ENCODE data around the gene TAAR1. TPM values are rescaled to one million over a fixed set of nuclear protein-coding genes. Genes with fewer than 3 reads are reported as not detected.

TAAR1 gene
- total RNA-seq, 1 experiment from 2014 or later: not detected

GRCh38 chr6:132611616-132612015 is 47.4 kb downstream of the TAAR1 start (continued):
- TF ChIP-seq, protein P1, sequence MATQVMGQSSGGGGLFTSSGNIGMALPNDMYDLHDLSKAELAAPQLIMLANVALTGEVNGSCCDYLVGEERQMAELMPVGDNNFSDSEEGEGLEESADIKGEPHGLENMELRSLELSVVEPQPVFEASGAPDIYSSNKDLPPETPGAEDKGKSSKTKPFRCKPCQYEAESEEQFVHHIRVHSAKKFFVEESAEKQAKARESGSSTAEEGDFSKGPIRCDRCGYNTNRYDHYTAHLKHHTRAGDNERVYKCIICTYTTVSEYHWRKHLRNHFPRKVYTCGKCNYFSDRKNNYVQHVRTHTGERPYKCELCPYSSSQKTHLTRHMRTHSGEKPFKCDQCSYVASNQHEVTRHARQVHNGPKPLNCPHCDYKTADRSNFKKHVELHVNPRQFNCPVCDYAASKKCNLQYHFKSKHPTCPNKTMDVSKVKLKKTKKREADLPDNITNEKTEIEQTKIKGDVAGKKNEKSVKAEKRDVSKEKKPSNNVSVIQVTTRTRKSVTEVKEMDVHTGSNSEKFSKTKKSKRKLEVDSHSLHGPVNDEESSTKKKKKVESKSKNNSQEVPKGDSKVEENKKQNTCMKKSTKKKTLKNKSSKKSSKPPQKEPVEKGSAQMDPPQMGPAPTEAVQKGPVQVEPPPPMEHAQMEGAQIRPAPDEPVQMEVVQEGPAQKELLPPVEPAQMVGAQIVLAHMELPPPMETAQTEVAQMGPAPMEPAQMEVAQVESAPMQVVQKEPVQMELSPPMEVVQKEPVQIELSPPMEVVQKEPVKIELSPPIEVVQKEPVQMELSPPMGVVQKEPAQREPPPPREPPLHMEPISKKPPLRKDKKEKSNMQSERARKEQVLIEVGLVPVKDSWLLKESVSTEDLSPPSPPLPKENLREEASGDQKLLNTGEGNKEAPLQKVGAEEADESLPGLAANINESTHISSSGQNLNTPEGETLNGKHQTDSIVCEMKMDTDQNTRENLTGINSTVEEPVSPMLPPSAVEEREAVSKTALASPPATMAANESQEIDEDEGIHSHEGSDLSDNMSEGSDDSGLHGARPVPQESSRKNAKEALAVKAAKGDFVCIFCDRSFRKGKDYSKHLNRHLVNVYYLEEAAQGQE (IDR thresholded peaks at IDR 0.05; ENCODE audit: low read depth): no peak
- no peak for TF ChIP-seq EGR1 (IDR thresholded peaks at IDR 0.05; ENCODE audit: low read depth)
- no peak for TF ChIP-seq CBX3 (IDR thresholded peaks at IDR 0.05; ENCODE audit: low read depth)
- TF ChIP-seq ELF1 (IDR thresholded peaks at IDR 0.05; ENCODE audit: borderline replicate concordance, low read depth): no peak
- no peak for TF ChIP-seq POLR2A (IDR thresholded peaks at IDR 0.05; ENCODE audit: borderline replicate concordance, extremely low read depth, insufficient read depth, insufficient read length)
- no peak for TF ChIP-seq SIN3A (IDR thresholded peaks at IDR 0.05; ENCODE audit: low read depth)
- TF ChIP-seq, protein P2, sequence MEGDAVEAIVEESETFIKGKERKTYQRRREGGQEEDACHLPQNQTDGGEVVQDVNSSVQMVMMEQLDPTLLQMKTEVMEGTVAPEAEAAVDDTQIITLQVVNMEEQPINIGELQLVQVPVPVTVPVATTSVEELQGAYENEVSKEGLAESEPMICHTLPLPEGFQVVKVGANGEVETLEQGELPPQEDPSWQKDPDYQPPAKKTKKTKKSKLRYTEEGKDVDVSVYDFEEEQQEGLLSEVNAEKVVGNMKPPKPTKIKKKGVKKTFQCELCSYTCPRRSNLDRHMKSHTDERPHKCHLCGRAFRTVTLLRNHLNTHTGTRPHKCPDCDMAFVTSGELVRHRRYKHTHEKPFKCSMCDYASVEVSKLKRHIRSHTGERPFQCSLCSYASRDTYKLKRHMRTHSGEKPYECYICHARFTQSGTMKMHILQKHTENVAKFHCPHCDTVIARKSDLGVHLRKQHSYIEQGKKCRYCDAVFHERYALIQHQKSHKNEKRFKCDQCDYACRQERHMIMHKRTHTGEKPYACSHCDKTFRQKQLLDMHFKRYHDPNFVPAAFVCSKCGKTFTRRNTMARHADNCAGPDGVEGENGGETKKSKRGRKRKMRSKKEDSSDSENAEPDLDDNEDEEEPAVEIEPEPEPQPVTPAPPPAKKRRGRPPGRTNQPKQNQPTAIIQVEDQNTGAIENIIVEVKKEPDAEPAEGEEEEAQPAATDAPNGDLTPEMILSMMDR (IDR thresholded peaks at IDR 0.05 in 2 of 3, conservative IDR thresholded peaks at IDR 0.05 in 1 of 3; ENCODE audit: borderline replicate concordance in 1 of 3, insufficient read depth in 1 of 3, low read depth in 2 of 3, low read length in 2 of 3): no peak

GRCh38 chr6:132607544-132608233 is 51.3 kb downstream of the TAAR1 start:
- no TSS peak for BruUV-seq (replicated peaks)
- no peak for DNase-seq (ENCODE audit: low read depth, low spot score)
- Histone ChIP-seq H3K9ac (ENCODE audit: low read length) (no peak overlapping the region), H3K4me3 (replicated peaks in 1 of 2; ENCODE audit: low read depth in 1 of 2, low read length in 2 of 2) (no peak overlapping the region), H2AFZ (ENCODE audit: low read depth, low read length, poor library complexity, severe bottlenecking) (no peak overlapping the region), H3K4me2 (ENCODE audit: low read length) (no peak overlapping the region), H3K27me3 (ENCODE audit: insufficient read depth, low read length) (no peaks in the 10 kb centered on the region), H3K27ac (ENCODE audit: low read depth, low read length) (no peak overlapping the region), H3K36me3 (ENCODE audit: control insufficient read depth in 1 of 2, insufficient read depth in 2 of 2, low read length in 2 of 2) (no peaks in the 10 kb centered on the region), H3K9me2 (ENCODE audit: insufficient read depth) (no peaks in the 10 kb centered on the region), H4K20me1 (ENCODE audit: insufficient read depth) (no peaks in the 10 kb centered on the region), H3K4me1 (ENCODE audit: control insufficient read depth in 1 of 2, insufficient read depth in 2 of 2, low read length in 2 of 2) (no peaks in the 10 kb centered on the region), H3K9me3 (ENCODE audit: control insufficient read depth in 1 of 2, insufficient read depth in 1 of 2, low read depth in 1 of 2, low read length in 2 of 2) (no peaks in the 10 kb centered on the region), H3K79me2 (ENCODE audit: insufficient read depth, low read length) (no peaks in the 10 kb centered on the region)
- RAD21 ChIA-PET (ENCODE audit: low non-redundant PET in 1 of 2, low total read pairs in 2 of 2, uncharacterized antibody in 2 of 2, unreplicated experiment in 2 of 2): no interaction called here
- no peak for ATAC-seq
- intact Hi-C loops (cut with micrococcal nuclease): no loop called here
- POLR2A ChIA-PET: no interaction called here
- no peak for TF ChIP-seq EGR1 (IDR thresholded peaks at IDR 0.05; ENCODE audit: low read depth)
- TF ChIP-seq EZH2 (IDR thresholded peaks at IDR 0.05): no peak
- no peak for TF ChIP-seq EZH2phosphoT487 (IDR thresholded peaks at IDR 0.05; ENCODE audit: borderline replicate concordance)
- TF ChIP-seq RAD21 (IDR thresholded peaks at IDR 0.05; ENCODE audit: low read depth): no peak
- no peak for TF ChIP-seq FOSL1 (IDR thresholded peaks at IDR 0.05; ENCODE audit: low read depth)
- CTCF ChIA-PET: interaction anchor here (0.9 kb wide), 1 partner anchor 9 kb away, joined by 3 read pairs; no protein-coding TSS in a partner anchor
